OCI-LY1 (cell line): ENCODE data around the gene USP5.

Experiments used
- H2AFZ ChIP-seq: fragments of 200-600 bp; sonication (generic), shearing (Covaris generic); 2 replicates; pipeline ENCODE4 v1.6.0; 2014; ENCODE audit warnings: antibody characterized with exemption, mild to moderate bottlenecking, low read length
- H3F3A ChIP-seq: fragments of 200-600 bp; sonication (generic), shearing (Covaris generic); 2 replicates; pipeline ENCODE4 v1.6.0; 2014; ENCODE audit warnings: mild to moderate bottlenecking, antibody characterized with exemption, low read length, moderate library complexity; ENCODE audit not compliant: insufficient read depth
- H3K27ac ChIP-seq: fragments of 200-600 bp; sonication (generic); 2 replicates; pipeline ENCODE4 v1.5.1; 2014; ENCODE audit warnings: low read length, mixed run types, mild to moderate bottlenecking, low read depth; ENCODE audit not compliant: poor library complexity, severe bottlenecking
- H3K27me3 ChIP-seq: fragments of 200-600 bp; sonication (generic); 2 replicates; pipeline ENCODE4 v1.6.0; 2014; ENCODE audit warnings: antibody characterized with exemption, mild to moderate bottlenecking, low read length, moderate library complexity; ENCODE audit not compliant: insufficient read depth
- H3K36me3 ChIP-seq: fragments of 200-600 bp; sonication (generic); 2 replicates; pipeline ENCODE4 v1.6.1; 2014; ENCODE audit warnings: mild to moderate bottlenecking, antibody characterized with exemption, low read length, moderate library complexity, mixed read lengths; ENCODE audit not compliant: insufficient read depth
- H3K4me1 ChIP-seq: fragments of 200-600 bp; sonication (generic); 2 replicates; pipeline ENCODE4 v1.5.1; 2014; ENCODE audit warnings: mild to moderate bottlenecking, low read length, moderate library complexity; ENCODE audit not compliant: insufficient read depth, severe bottlenecking
- H3K4me2 ChIP-seq: fragments of 200-600 bp; sonication (generic), shearing (Covaris generic); 2 replicates; pipeline ENCODE4 v1.6.1; 2014; ENCODE audit warnings: low read length
- H3K4me3 ChIP-seq: fragments of 200-600 bp; sonication (generic); 2 replicates; pipeline ENCODE4 v1.5.1; 2014; ENCODE audit warnings: low read length, low read depth, mild to moderate bottlenecking, mixed read lengths; ENCODE audit not compliant: poor library complexity, severe bottlenecking
- H3K79me2 ChIP-seq: fragments of 200-600 bp; shearing (Covaris generic); 2 replicates; pipeline ENCODE4 v1.6.1; 2016; ENCODE audit warnings: mixed run types, low read length, mixed read lengths; ENCODE audit not compliant: insufficient read depth
- H3K9ac ChIP-seq: fragments of 200-600 bp; sonication (generic), shearing (Covaris generic); 2 replicates; pipeline ENCODE4 v1.6.1; 2014; ENCODE audit warnings: mild to moderate bottlenecking, low read length, mixed read lengths
- H3K9me2 ChIP-seq: fragments of 200-600 bp; sonication (generic), shearing (Covaris generic); 2 replicates; pipeline ENCODE4 v1.6.1; 2014; ENCODE audit warnings: low read depth, mild to moderate bottlenecking, low read length, mixed read lengths
- H3K9me3 ChIP-seq: fragments of 200-600 bp; shearing (Covaris generic); 2 replicates; pipeline ENCODE4 v1.6.1; 2014; ENCODE audit warnings: low read length, mixed read lengths
- H4K20me1 ChIP-seq: fragments of 200-600 bp; sonication (generic), shearing (Covaris generic); 2 replicates; pipeline ENCODE4 v1.6.0; 2016; ENCODE audit warnings: mild to moderate bottlenecking, low read length; ENCODE audit not compliant: insufficient read depth
- EZH2 ChIP-seq: fragments of 200-600 bp; sonication (generic), shearing (Covaris generic); IDR thresholded peaks from 2 replicates; pipeline ENCODE4 v1.8.0; 2017; ENCODE audit warnings: borderline replicate concordance, mixed run types, mild to moderate bottlenecking, antibody characterized with exemption, low read length, moderate library complexity, mixed read lengths
- TF ChIP-seq, protein P1 (sequence below): fragments of 200-600 bp; sonication (generic), shearing (Covaris generic); IDR thresholded peaks from 2 replicates; pipeline ENCODE4 v1.5.1; 2017; ENCODE audit warnings: mild to moderate bottlenecking, antibody characterized with exemption, low read length, moderate library complexity, mixed read lengths

USP5 gene

GRCh38 chr12:6824085-6824775 is 27.7 kb upstream of the USP5 start:
- Histone ChIP-seq H2AFZ (no peak overlapping the region), H3K4me3 (no peak overlapping the region), H3F3A (no peaks in the 10 kb centered on the region), H3K27ac (no peak overlapping the region), H3K4me1 (peaks cover 6% of the 10 kb centered on the region), H3K9me3 (no peaks in the 10 kb centered on the region), H3K27me3 (peaks cover 5% of the 10 kb centered on the region; the same call in 1 of the 2 replicates), H3K4me2 (no peak overlapping the region), H3K79me2 (no peaks in the 10 kb centered on the region), H3K9me2 (no peaks in the 10 kb centered on the region), H4K20me1 (no peaks in the 10 kb centered on the region), H3K36me3 (no peaks in the 10 kb centered on the region), H3K9ac (no peak overlapping the region)
- TF ChIP-seq, protein P1, sequence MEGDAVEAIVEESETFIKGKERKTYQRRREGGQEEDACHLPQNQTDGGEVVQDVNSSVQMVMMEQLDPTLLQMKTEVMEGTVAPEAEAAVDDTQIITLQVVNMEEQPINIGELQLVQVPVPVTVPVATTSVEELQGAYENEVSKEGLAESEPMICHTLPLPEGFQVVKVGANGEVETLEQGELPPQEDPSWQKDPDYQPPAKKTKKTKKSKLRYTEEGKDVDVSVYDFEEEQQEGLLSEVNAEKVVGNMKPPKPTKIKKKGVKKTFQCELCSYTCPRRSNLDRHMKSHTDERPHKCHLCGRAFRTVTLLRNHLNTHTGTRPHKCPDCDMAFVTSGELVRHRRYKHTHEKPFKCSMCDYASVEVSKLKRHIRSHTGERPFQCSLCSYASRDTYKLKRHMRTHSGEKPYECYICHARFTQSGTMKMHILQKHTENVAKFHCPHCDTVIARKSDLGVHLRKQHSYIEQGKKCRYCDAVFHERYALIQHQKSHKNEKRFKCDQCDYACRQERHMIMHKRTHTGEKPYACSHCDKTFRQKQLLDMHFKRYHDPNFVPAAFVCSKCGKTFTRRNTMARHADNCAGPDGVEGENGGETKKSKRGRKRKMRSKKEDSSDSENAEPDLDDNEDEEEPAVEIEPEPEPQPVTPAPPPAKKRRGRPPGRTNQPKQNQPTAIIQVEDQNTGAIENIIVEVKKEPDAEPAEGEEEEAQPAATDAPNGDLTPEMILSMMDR, result no peak
- no peak for TF ChIP-seq EZH2

DNA sequence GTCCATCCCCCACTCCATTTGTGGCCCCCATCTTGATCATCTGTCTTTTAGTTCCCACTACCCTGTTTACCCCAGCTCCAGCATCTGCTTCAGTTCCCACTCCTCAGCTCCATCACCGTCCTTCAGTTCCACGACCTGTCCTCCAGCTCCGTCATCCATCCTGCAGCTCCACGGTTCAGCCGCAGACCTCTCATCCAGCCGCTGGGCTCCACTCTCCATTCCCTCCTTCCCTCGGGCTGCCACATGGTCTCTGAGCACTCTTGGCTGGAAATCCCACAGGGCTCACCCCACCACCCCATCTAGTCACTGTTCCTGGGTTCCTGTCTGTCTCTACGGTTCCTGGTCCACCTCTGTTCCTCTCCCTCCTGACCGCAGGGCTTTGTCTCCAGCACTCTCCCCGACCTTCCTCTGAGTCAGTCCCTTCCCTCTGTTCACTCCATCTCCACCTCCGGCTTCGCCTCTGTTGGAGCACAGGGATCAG is 27.0 kb upstream of the USP5 start:
- Histone ChIP-seq H3K36me3 (no peaks in the 10 kb centered on the region), H3K27me3 (peaks cover 5% of the 10 kb centered on the region; the same call in 1 of the 2 replicates), H4K20me1 (no peaks in the 10 kb centered on the region), H3K9me3 (no peaks in the 10 kb centered on the region), H2AFZ (no peak overlapping the region), H3K79me2 (no peaks in the 10 kb centered on the region), H3K9ac (no peak overlapping the region), H3F3A (no peaks in the 10 kb centered on the region), H3K4me2 (no peak overlapping the region), H3K9me2 (no peaks in the 10 kb centered on the region), H3K27ac (no peak overlapping the region), H3K4me1 (peaks cover 6% of the 10 kb centered on the region), H3K4me3 (no peak overlapping the region)
- TF ChIP-seq, protein P1, result no peak
- no peak for TF ChIP-seq EZH2

DNA sequence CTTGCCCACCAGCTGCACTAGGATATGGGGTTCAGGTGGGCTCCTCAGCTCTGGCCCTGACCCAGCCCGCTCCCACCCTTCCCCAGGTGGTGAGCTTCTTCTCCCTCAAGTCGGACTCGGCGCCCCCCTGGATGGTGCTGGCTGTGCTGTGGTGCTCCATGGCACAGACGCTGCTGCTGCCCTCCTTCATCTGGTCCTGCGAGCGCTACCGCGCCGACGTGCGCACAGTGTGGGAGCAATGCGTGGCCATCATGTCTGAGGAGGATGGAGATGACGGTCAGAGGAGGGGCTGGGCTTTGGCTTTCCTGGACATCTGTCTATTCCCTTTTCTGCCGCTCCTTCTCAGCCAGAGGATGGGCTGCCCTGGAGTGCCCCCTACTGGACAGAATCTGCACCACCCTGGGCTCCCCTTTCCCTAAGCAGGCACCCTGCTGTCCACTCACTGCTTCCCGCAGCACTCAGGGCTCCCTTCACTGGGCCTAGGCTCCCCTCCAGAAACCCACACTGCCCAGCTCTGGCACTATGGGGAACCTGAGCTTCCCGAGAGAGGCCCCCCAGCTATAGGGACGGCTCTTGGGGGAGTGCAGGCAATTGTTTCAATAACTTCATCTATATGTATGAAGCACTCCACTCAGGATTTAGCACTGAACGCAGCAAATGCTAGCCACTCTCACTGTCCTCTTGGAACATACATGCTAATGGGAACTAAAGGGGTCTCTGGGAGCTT is 26.4 kb upstream of the USP5 start:
- Histone ChIP-seq H4K20me1 (no peaks in the 10 kb centered on the region), H3F3A (no peaks in the 10 kb centered on the region), H3K9me2 (no peaks in the 10 kb centered on the region), H3K27ac (no peak overlapping the region), H3K4me3 (no peak overlapping the region), H3K9me3 (no peaks in the 10 kb centered on the region), H2AFZ (no peak overlapping the region), H3K36me3 (no peaks in the 10 kb centered on the region), H3K9ac (no peak overlapping the region), H3K79me2 (no peaks in the 10 kb centered on the region), H3K4me2 (no peak overlapping the region), H3K27me3 (peaks cover 5% of the 10 kb centered on the region; the same call in 1 of the 2 replicates), H3K4me1 (peaks cover 6% of the 10 kb centered on the region)
- TF ChIP-seq, protein P1, result peak; percentile 86
- no peak for TF ChIP-seq EZH2
